Measurements from ENCODE around the gene OTUB2.
"Not testable (repeated sequence)": the region's sequence is repeated elsewhere in the genome, so short reads cannot be mapped to it uniquely, and the experiment has no call there.

OTUB2 gene

DNA sequence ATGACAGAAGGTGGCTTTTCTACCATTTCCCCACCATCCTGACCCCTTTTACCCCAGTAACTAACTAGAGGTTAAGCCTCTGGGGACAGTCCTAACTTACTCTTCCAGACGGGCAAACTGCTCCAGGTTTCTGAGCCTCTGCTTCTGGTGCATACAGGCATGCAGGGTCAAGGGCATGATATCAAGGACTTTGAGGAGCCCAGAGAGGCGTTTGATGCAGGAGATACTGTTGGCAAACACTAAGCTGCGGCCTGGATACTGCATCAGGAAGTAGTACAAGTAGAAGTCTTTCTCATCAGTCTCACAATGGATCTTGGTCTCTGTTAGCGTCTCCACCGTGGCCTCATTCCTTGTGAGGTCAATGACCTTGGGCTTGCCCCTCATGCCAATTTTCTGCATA is 33.9 kb downstream of the OTUB2 start:
- no peak for DNase-seq

DNA sequence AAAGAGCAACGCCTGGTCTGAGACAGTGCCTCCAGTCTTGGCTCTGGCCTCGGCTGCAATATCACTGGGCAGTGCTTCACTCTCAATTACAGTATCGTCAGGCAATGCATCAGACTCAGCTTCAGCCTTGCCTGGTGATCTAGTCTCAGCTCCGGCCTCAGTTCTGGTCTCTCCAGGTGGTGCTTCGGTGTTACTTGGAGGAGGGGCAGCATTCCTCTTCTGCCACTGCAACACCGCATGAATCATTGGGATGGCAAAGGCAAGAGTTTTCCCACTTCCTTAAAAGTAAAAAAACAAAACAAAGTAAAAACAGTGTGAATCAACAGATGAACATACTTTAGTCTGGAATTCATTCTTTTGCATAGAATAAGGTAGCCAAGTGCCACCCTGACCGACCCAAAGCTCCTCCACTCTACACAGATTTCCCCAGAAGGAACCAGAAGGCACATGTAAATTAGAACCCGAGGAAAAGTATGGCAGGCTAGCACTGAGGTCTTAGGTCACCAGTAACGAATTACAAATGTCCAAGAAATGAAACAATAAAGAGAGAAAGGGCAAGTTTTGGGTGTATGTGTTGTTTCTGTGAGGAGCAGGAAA is 36.3 kb downstream of the OTUB2 start:
- peak; percentile 72 for DNase-seq

DNA sequence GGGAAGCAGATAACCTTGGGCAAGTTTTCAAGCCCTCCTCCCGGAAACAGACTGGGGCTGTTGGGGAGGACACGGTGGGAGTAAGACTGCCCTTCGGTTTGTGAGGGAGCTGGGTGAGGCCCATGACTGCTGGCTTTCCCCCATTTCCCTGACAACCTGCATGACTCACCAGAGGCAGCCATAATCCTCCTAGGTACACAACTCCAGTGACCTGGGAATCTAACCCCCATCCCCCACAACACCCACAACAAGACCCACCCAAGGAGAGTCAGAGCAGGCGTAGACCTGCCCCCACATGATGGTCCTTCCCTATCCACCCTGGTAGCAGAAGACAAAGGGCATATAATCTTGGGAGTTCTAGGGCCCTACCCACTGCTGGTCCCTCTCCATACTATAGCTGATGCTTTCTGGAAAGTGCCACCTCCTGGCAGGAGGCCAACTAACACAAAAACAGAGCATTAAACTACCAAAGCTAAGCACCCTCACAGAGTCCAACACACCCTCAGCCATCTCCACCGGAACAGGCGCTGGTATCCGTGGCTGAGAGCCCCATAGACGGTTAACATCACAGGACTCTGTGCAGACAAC is 40.0 kb downstream of the OTUB2 start:
- DNase-seq, result no peak

DNA sequence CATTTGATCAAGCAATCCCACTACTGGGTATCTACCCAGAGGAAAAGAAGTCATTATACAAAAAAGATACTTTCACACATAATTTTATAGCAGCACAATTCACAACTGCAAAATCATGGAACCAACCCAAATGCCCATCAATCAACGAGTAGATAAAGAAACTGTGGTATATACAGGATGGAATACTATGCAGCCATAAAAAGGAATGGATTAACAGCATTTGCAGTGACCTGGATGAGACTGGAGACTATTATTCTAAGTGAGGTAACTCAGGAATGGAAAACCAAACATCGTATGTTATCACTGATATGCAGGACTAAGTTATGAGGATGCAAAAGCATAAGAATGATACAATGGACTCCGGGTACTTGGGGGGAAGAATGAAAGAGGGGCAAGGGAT is 45.9 kb downstream of the OTUB2 start:
- not testable (repeated sequence) for DNase-seq

DNA sequence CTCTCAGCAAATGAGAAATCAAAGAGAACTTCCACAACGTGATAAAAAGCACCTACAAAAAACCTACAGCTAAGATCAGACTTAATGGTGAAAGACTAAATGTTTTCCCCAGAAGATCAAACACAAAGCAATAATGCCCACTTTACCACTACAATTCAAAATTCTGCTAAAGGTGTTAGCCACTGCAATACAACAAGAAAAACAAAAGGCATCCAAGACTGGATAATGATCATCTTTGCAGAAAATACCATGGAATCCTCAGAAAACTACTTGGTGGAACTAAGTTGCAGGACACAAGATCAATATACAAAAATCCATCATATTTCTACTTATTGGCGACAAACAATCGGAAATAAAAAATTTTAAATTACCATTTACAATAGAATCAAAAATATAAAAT is 48.4 kb downstream of the OTUB2 start:
- no peak for DNase-seq

DNA sequence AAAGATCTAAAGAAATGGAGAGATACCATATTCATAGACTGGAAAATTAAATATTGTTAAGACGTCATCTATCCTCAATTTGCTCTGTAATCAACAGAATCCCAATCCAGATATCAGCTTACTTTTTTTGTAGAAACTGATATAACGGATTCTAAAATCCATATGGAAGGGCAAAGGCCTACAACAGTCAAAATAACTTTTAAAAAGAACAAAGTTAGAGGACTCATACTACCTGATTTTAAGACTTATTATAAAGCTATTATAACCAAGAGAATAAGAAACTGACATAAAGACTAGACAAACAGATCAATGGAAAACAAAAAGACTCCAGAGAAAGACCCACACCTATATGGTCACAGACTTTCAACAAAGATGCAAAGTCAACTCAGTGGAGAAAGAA is 48.9 kb downstream of the OTUB2 start:
- DNase-seq, result no peak

DNA sequence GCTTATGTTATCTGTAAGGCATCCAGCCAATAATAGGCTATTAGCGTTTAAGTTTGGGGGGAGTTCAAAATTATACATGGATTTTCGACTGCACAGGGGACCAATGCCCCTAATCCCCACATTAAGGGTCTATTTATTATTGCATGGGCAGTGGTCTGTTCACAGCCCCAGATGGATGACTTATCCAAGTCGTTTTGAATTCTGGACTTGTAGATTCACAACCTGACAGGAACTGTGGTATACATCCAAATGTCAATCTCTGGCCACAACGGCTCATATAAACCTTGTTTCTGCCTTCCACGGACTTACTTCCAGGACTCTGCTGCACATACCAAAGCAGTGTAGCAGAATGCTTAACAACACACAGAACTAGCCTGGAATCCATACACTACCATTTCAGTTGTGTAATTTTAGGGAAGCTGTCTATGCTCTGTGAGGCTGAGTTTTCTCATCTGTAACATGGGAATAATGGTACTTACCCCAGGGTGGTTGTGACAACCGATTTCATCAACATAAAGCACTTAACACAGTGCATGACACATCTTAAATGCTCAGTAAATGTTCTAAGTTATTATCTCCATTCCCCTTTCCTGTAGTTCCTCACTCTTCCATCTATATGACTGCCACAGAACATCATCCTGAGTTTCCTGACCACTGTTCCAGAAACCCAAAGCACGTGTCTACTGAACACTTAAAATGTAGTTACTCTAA is 51.1 kb downstream of the OTUB2 start:
- DNase-seq, result no peak

DNA sequence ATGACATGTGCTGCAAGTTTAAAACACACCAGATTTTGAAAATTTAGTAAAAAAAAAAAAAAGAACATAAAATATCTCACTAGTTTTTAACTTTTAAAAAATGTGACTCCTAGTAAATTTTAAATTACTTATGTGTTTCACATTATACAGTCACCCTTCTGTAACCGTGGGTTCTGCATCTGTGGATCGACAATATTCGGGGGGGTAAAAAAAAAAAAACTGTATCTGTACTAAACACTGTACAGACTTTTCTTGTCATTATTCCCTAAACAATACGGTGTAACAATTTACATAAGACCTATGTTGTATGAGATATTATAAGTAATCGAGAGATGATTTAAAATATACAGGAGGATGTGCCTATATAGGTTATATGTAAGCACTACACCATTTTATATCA is 51.7 kb downstream of the OTUB2 start:
- no peak for DNase-seq

DNA sequence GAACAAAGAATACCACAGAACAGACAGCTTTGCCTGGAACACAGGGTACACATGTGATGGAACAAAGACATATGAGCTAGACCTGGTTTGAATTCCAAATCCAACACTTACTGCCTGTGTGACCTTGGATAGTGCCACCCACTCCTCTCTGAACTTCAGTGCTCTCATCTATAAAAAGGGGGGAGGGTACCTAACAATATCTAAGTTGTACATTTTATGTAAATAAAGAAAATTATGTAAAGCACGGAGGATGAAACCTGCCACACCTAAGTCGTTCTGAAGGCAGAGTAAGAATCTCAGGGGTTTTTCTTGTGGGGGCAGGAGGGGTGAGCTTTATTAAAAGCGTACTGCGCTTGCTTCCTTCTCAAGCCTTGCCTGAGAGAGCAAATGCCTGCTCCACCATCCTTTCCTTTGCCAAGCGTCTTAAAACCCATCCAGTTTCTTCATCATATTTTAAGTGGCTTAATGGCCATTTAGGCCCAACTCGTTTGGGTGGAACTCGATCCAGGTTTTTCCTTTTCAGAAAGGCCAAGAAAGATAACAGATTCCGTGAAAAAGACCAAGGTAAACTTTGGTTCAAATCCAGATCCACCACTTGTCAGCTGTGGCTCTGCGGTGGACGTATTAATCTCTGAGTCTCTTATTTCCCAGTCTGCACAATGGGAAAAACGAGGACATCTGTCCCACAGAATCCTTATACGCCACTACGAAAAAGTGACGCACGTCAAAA is 53.9 kb downstream of the OTUB2 start:
- peak; percentile 27 for DNase-seq

DNA sequence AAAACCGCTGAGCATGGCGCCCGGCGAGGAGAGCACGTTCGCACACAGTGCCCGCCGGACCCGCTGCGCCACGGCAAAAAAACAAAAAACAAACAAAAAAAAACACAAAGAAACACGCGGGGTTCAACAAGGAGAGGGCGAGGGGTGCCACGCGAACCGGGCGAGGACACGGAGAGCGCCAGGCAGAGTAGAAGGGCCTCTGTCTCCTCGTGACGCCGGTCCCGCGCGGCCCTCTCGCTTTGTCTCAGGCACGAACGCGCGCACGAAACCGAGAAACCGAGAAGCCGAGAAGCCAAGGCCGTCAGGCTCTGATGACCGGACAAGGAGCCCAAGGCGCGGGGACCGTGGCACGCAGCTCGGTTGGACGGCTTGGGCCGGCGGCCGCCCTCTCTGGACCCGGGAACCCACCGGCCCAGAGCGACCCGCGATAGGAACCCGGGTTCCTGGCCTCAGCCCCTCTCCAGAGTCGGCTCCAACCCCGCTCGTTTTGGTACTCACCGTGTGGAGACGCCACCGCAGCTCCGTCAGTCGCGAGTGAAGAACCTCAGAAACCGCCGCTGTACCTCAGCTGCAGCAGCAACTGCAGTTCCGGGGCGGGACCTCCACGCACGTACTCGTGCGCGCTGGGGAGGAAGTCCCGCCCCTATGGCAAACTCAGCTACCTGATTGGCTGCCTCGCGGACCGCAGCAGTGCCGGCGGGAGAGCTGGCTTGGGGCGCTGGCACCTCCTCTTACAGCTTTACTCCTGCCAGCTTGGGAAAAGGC is 54.7 kb downstream of the OTUB2 start, which contains the start of the genes DDX24 and IFI27L1:
DDX24 (minus strand) TSS at position 582 of the 765 bp plus-strand sequence. CDS start 1,460 bp downstream, outside the sequence.
IFI27L1 (plus strand) TSS at position 690 of the 765 bp plus-strand sequence. CDS start 15,628 bp downstream, outside the sequence.
- DNase-seq, result peak; percentile 94

DNA sequence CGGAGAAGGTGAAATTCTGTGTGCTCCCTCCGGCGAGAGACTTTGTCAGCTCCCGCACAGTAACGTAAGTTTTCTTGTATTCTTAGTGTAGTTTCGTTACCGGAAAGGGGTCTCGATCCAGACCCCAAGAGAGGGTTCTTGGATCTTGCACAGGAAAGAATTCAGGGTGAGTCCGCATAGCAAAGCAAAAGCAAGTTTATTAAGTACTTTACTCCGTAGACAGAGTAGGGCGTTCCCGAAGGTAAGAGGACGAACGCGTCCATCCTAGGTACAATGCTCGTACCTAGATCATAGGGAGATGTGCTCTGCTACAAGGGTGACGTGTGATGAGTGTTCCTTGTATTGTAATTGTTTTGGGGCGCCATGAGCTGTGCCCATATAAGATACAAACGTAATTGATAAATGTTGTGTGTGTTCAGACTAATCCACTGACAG is 55.3 kb downstream of the OTUB2 start:
- peak; percentile 5 for DNase-seq

DNA sequence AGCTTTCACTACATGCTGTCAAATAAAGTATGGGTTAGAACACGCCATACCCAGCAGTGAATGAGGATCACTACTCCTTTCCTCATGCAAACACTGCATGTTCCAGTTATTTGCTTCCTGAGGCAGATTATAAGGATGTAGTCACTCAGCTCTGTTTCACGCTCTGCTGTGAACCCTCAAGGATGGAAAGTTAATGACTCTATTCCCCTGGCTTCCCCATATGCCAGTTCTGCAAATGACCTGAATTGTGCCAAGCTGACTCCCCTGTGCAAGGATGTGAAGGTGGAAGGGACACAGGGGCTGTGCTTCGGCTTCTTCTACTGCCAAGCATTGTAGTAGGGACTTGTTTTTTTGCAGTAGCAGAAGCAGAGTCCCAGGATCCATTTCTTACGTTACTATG is 61.8 kb downstream of the OTUB2 start:
- no peak for DNase-seq

DNA sequence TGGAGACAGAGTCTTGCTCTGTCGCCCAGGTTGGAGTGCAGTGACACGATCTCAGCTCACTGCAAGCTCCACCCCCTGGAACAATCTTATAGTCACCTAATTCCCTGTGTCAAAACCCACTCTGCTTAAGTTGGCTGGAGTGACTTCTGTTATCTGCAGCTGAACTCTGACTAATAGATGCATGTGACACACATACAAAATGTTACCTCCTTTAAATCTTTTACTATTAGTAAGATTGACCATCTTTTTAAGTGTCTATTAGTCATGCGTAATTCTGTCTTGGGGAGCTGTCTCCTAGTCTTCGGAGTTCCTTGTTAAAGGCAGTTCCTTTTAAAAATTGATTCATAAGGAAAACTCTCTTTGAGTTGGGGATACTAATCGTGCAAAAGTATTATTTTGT is 62.4 kb downstream of the OTUB2 start:
- DNase-seq, result peak; percentile 71

DNA sequence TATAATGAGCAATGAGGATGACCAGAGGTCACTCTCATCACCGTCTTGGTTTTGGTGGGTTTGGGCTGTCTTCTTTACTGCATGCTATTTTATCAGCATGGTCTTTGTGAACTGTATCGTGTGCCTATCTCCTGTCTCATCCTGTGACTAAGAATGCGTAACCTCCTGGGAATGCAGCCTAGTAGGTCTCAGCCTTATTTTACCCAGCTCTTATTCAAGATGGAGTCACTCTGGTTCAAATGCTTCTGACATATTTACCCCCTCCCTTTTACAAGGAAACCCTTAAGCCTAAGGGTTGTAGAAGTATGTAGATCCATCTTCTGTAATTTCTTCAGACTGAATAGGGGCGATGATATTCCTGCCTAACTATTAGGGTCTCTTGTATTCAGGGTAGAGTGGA is 63.3 kb downstream of the OTUB2 start:
- DNase-seq, result peak; percentile 57

DNA sequence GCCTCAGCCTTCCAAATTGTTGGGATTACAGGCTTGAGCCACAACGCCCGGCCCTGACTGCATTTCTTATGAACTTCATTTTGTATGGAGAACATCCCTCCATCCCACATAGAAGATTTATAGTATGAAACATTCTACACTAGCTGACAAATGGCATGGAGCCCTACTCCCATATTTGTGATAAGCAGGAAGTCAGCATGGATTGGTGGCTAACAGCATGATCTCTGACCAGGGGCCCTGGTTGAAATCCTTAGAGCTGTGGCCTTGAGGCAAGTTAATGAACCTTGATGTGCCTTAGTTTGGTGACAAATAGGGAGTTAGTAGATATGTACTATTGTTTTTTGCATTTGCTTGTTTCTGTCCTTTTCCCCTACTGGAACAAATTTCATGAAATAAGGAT is 67.3 kb downstream of the OTUB2 start:
- DNase-seq, result no peak

DNA sequence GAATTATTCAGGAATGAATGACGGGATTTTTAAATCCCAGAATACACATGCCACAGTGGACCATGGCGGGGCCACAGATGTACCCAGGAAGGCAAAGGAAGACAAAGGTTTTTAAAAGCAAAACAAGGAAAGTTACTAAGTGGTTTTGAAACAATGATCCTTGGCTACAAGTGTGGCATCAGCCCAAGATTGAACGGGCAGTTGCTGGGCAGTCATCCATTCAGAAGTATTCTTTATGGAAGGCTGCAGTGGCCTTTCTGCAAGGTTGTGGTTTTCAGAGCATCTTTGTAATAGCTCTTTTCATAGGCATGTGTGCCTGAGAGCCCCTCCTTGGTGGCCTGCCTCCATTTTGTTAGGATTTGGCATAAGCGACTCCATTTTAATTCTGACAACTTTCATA is 71.0 kb downstream of the OTUB2 start:
- no peak for DNase-seq

All from HCEC 1CT (cell line).